Loucy (cell line): ENCODE data around the gene LRRC4.

ENCODE experiments used
- EZH2phosphoT487 ChIP-seq: fragments of 200-600 bp; IDR thresholded peaks from 2 replicates; pipeline ENCODE4 v1.6.1; 2018; ENCODE audit warnings: antibody characterized with exemption, mild to moderate bottlenecking, moderate library complexity, borderline replicate concordance
- TF ChIP-seq, protein P1 (sequence below): fragments of 200-600 bp; sonication (generic); conservative IDR thresholded peaks from 2 replicates; pipeline ENCODE4 v1.5.1; 2014; ENCODE audit warnings: mild to moderate bottlenecking, antibody characterized with exemption, low read length

DNA sequence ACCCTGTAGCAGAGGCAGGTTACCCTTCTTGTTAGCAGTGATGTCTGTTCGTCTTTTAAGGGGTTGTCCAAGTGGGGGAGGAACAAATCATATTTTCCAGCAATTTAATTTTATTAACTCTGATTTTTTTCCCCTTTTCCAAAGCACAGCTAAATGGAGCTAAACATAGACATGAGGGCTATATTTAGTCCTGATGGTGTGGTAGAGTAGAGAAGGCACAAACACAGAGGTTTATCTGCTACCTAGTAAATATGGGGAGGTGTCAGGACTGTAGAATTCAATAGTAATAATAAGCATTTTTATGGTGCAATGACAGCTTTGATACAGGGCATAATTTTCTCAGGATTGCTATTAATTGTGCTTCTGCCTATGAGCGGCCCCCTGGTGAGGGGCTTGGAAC lies 22.5 kb downstream of the LRRC4 start:
- TF ChIP-seq, protein P1, sequence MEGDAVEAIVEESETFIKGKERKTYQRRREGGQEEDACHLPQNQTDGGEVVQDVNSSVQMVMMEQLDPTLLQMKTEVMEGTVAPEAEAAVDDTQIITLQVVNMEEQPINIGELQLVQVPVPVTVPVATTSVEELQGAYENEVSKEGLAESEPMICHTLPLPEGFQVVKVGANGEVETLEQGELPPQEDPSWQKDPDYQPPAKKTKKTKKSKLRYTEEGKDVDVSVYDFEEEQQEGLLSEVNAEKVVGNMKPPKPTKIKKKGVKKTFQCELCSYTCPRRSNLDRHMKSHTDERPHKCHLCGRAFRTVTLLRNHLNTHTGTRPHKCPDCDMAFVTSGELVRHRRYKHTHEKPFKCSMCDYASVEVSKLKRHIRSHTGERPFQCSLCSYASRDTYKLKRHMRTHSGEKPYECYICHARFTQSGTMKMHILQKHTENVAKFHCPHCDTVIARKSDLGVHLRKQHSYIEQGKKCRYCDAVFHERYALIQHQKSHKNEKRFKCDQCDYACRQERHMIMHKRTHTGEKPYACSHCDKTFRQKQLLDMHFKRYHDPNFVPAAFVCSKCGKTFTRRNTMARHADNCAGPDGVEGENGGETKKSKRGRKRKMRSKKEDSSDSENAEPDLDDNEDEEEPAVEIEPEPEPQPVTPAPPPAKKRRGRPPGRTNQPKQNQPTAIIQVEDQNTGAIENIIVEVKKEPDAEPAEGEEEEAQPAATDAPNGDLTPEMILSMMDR = no peak
- no peak for TF ChIP-seq EZH2phosphoT487
